GM18861 (cell line): Measurements from ENCODE around the gene WDR44.
"Not testable (repeated sequence)": the region's sequence is repeated elsewhere in the genome, so short reads cannot be mapped to it uniquely, and the experiment has no call there.

Source experiments
- ATAC-seq: cut with Tn5 transposase; IDR thresholded peaks from one replicate; pipeline ENCODE4 v1.9.1; 2021; ENCODE audit not compliant: unreplicated experiment

Gene WDR44

DNA sequence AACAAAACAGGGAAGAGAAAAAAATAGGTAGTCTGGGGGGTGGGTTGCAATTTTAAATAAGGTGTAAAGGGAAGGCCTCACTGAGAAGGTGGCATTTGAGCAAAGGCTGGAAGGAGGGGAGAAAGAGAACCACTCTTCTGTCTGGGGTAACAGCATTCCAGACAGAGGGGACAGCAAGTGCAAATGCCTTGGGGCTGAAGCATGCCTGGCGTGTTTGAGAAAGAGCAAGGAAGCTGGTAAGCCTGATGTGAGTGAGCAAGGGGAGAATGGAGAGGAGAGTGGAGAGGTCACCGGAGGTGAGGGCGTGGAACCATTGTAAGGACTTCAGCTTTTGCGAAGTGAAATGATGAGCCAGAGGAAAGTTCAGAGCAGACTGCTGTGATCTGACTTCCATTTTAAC, 130.0 kb downstream of the WDR44 start:
- ATAC-seq: no peak

DNA sequence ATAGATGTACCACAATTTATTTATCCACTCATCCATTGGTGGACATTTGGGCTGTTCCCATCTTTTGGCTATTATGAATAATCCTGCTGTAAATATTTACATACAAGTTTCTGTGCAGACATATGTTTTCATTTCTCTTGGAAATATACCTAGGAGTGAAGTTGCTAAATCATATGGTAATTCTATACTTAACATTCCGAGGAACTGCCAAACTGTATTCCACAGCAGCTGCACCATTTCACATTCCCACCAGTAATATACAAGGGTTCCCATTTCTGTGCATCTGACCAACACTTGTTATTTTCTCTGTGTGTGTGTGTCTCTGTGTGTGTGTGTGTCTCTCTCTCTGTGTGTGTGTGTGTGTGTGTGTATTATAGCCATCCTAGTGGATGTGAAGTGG, 134.3 kb downstream of the WDR44 start:
- ATAC-seq: no peak

DNA sequence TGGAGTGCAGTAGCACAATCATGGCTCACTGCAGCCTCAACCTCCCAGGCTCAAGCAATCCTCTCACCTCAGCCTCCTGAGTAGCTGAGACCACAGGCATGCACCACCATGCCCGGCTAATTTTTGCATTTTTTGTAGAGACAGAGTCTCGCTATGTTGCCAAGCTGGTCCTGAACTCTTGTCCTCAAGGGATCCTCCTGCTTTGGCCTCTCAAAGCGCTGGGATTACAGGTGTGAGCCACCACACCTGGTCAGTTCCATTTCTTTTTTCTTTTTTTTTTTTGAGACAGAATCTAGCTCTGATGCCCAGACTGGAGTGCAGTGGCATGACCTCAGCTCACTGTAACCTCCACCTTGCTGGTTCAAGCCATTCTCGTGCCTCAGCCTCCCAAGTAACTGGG, 136.5 kb downstream of the WDR44 start:
- ATAC-seq: not testable (repeated sequence)

DNA sequence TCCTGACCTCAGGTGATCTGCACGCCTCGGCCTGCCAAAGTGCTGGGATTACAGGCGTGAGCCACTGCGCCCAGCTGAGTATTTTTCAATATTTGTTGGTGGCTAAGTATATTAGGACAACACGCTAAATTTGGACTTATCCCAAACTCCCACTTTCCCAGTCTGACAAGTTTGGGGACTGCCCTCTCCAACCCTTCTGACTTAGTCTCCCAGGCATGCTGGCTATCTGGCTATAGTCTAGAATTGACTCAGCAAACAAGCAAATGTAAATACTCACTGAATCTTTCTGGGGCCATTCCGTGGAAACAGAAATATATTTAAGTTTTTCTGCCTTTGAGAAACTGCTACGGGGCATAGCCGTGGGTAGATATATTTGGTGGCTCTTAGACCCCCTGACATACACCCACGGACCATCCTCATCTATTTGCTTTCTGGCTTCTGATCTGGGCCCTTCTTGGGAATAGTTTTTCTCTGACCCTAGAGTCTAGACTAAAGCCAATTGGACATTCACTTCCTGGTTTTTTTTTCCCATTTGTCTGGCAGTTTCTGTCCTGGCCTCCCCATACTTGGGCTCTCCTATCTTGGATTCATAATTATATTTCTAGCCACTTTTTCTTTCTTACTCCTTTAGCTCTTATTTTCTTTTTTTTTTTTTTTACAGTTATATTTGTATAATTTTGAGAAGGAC, 138.5 kb downstream of the WDR44 start:
- ATAC-seq: no peak

DNA sequence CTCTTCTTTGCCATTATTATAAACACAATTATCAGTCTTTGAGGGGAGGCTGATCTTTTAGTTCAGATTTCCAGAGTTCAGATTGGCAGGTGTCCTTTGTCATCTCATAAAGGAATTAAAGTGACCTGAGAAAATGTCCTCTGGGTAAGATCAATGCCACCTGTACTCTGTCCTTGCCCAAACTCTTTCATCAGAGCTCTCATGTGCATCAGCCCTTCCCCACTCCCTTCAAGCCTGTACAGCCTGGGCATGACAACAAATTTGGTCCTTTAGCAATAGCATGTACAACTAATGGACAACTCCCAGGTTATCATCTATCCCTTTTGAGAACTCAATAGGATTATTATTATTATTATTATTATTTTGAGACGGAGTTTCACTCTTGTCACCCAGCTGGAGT, 140.8 kb downstream of the WDR44 start:
- not testable (repeated sequence) for ATAC-seq

DNA sequence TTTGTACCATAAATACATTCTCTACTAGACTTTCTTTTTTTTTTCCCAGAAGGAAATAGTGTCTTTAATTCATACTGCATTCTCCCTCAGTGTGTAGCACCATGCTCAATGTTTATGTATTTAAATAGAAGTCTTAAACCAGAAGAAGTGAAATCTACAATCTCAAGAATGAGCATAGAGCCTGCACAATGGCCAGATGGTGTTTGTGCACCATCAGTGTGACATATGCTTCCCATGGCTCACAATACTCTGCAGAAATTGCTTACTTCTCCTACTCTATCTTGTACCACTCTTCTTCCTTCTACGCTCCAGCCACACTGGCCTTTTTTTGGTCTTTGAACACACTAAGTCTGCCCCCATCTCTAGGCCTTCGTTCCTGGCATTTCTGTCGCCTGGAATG, 147.1 kb downstream of the WDR44 start:
- no peak for ATAC-seq

DNA sequence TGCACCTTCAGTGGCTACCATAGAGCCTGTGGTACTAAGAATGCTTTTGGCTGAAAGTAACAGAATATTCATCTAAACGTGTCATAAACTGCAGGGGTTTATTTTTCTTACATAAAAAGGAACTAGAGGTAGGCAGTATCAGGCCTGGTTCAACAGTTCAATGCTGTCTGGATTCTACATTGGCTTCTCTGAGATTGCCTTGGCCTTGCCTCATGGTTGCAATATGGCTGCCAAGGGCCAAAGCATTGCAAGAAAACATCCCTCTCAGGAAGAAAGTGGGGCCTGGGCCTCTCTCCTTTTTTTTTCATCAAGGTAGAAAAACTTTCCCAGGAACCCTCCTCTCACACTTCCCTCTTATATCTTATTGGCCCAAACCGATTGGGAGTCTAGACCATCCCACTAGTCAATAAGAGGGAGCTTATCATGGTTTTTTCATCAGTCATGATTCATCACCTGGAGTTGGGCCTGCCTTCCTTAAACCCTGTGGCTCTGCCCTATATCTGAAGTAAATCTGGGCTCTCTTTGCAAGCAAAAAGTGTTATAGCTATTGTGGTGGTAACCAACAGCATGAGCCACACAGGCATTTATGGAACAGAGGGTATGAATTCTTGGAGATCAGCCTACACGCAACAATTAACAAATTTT, 147.9 kb downstream of the WDR44 start:
- no peak for ATAC-seq

DNA sequence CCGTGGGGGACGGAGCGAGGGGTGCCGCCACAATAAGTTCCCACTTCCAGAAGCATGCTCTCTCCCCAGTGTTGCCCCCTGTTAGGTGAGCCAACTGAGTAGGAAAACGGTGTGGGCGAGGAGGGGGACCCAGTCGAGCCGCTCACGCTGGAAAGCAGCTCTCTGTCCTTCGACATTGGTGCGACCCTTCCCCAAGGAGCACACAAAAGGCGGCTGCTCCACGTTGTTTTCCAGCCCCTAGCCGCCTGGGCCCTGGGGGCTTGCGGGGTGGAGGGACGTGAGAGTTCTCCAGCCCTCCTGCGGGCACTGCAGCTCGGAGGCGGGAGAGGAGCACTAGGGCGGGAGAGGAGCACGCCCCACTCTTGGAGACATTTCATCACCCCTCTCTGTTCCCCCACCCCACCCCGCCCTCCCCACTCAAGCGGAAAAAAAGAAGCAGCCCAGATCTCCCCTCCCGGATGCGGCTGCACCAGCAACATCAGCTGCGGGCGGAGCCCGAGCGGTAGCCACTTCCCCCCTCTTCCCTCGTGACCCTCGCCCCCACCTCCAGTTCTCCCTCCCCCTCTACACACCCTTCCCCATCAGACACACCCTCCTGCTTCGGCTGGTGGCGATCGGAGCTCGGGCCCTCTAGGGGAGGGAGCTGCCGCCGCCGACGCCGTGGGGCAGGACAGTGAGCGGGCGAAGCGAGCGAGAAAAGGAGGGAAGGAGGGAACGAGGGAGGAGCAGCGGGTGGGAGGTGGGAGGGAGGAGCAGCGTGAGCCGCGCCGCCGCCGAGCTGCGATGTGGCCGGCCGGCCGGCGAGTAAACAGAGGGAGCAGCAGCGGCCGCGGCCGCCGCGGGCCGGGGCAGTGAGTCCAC, 149.4 kb downstream of the WDR44 start, which contains the start of gene DOCK11:
Gene DOCK11 (plus strand): TSS at position 755 of the 861 bp plus-strand sequence. CDS start 157 bp downstream, outside the sequence.
- ATAC-seq: peak; percentile 41

DNA sequence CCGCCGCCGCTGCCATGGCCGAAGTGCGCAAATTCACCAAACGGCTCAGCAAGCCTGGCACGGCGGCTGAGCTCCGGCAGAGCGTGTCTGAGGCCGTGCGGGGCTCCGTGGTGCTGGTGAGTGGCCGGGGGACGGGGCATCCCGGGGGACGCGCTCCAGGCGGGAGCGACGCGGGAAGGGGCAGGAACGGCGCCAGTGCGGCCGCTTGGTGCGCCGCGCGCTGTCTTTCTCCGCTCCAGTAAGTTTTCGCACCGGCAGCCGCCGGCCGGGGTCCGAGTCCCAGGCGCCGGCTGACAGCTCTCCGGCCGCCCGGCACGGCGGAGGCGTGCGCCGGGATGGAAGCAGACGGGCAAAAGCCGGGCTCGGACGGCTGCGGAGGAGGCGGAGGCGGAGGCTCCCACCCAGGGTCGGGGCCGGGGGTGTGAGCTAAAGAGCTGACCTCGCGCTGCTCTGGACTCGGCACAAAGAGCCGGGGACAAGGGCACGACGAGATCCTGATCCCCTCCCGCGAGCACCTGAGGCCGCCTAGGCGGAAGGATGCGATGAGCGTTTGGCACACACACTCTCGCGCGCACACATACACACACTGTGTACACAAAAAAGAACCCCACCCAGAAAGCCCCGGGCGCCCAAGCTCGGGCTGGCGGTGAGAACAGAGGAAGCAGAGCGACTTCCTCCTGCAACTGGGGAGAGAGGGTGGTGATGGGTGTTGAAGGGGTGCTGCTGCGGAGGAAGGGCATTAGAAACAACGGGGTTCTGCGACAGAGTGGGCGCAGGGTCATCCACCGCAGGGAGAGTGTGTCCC, 150.3 kb downstream of the WDR44 start:
- ATAC-seq: peak; percentile 44

DNA sequence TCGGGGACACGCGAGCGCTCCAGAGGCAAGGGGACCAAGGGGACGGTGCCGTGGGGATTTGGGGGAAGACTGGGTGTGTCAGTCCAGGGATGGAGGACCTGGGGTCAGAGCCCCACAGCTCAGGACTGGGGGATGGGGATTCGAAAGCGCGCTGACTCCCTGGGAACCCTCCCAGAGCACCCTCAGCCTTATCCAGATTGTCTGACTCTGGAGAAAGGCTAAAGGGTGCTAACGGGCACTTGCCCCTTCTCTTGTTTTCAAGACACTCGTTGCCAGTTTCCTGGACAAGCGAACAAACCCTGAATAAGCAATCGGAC, 150.8 kb downstream of the WDR44 start:
- no peak for ATAC-seq

DNA sequence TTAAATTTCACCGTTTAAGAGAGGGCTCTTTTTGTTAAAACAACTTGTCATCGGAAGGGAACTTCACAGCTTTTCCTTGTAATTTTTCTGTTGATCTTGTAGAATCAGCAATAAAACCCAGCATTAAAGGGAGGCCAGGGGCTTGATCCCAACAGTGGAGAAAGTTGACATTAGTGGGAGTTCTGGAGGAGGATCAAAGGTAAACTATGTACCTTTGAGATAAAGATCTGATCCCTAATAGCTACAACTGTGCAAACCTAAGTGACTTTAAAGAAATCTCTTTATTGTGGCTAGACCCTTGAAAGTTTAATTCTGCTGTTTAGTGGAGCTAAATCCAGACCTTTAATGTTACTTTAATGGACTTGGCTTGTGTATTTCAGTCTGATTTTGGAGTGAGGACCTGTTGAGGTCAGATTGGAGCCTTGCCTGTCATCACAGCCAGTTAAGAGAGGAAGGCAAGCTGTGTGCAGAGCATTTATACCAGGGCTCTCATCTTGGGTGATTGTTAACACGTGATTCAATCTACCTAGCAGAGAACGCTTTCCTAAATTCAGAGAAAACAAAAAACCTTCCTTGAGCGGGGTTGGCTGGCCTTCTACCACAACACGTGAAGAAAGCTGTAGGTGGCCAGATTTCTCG, 151.4 kb downstream of the WDR44 start:
- no peak for ATAC-seq

DNA sequence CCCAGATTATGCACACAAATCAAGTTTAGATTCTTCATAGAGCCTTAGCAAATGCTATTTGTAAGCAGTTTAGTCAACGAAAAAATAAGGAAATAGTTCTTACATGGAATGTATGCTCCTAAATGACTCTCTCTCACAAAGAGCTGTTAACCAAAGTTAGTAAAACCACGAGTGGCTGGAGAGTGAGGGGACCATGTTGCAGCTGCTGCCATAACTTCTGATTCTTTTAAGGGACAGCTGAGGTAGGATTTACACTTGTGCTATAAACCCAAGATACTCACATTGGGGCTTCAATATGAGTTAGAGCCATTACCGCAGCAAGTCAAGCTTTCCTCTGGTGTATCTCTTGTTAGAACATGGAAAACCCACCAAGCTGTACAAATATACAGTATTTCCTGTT, 152.4 kb downstream of the WDR44 start:
- ATAC-seq: no peak

DNA sequence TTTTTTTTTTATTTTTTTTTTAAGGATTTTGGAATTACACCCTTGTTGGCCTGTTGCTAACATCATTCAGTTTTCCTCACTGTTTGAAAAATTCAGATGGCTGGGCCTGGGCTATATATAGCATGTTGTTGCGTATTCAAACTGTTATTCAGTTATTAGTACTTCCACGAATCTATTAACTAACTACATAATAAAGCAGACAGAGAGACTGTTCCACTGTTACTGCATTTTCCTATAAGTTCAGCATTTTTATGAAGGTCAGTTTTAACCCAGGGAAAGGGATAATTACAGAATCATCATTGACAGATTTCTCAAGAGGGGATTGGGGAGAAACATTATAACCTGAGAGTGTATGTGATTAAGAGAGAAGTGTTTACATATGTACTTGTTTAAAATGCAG, 152.8 kb downstream of the WDR44 start:
- ATAC-seq: no peak

DNA sequence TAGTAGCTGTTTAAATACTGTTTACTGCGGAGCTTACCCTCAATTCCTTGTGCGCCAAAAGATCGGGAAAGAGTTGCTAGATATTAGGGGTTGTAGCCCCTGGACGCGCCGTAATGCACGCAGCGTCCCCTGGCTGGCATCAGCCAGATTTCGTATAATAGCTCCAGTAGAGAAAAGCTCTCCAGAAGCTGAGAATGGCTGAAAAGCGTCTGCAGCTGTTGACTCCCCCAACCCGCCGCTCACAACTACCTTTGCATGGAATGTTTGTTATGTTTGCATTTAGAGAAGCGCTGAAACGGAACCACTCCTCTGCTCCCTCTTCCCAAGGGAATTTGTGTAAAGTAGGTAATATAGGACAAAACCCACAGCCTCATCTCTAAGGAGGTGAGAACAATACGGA, 153.4 kb downstream of the WDR44 start:
- ATAC-seq: no peak
